ENCODE measurements around the gene TMEM11. TPM values are rescaled to one million over a fixed set of nuclear protein-coding genes. Genes with fewer than 3 reads are reported as not detected.

TMEM11 gene
- total and polyA plus RNA-seq, 2 donors from 2014 or later, result 17.4 to 34.2 TPM

GRCh38 chr17:21177854-21178600 lies 35.9 kb downstream of the TMEM11 start:
- H3K4me1 ChIP-seq (ENCODE audit: control insufficient read depth in 2 of 3, insufficient read depth in 2 of 3, low read depth in 1 of 3, low read length in 3 of 3), result no peaks in the 10 kb centered on the region
- H3K4me3 ChIP-seq (ENCODE audit: low read length in 3 of 3), result no peak overlapping the region
- no peak overlapping the region for H3K27ac ChIP-seq (ENCODE audit: low read depth in 2 of 2, low read length in 2 of 2)
- no peaks in the 10 kb centered on the region for H3K36me3 ChIP-seq (ENCODE audit: control insufficient read depth in 2 of 3, insufficient read depth in 3 of 3, low read length in 3 of 3)
- no peaks in the 10 kb centered on the region for H3K27me3 ChIP-seq (ENCODE audit: control insufficient read depth, insufficient read depth, low read length)
- no peak overlapping the region for H3K9ac ChIP-seq (ENCODE audit: low read length in 3 of 3)
- H3K9me3 ChIP-seq (ENCODE audit: control insufficient read depth in 2 of 3, insufficient read depth in 1 of 3, low read length in 3 of 3), result no peaks in the 10 kb centered on the region
- TF ChIP-seq CTCF (IDR thresholded peaks at IDR 0.05; ENCODE audit: borderline replicate concordance, extremely low read depth, insufficient read depth), result no peak
- FAIRE-seq (no peak), DNase-seq (no peak)
- intact Hi-C loops (cut with DNase I), result no loop called here

GRCh38 chr17:21177401-21177800 lies 36.6 kb downstream of the TMEM11 start:
- H3K27ac ChIP-seq (ENCODE audit: low read depth in 2 of 2, low read length in 2 of 2), result no peak overlapping the region
- H3K36me3 ChIP-seq (ENCODE audit: control insufficient read depth in 2 of 3, insufficient read depth in 3 of 3, low read length in 3 of 3), result no peaks in the 10 kb centered on the region
- no peaks in the 10 kb centered on the region for H3K4me1 ChIP-seq (ENCODE audit: control insufficient read depth in 2 of 3, insufficient read depth in 2 of 3, low read depth in 1 of 3, low read length in 3 of 3)
- no peaks in the 10 kb centered on the region for H3K27me3 ChIP-seq (ENCODE audit: control insufficient read depth, insufficient read depth, low read length)
- no peak overlapping the region for H3K4me3 ChIP-seq (ENCODE audit: low read length in 3 of 3)
- no peaks in the 10 kb centered on the region for H3K9me3 ChIP-seq (ENCODE audit: control insufficient read depth in 2 of 3, insufficient read depth in 1 of 3, low read length in 3 of 3)
- intact Hi-C loops (cut with DNase I), result no loop called here
- FAIRE-seq (no peak), DNase-seq (no peak)
- no peak overlapping the region for H3K9ac ChIP-seq (ENCODE audit: low read length in 3 of 3)
- TF ChIP-seq CTCF (IDR thresholded peaks at IDR 0.05; ENCODE audit: borderline replicate concordance, extremely low read depth, insufficient read depth), result no peak

- Histone ChIP-seq H3K4me1 (ENCODE audit: control insufficient read depth in 2 of 3, insufficient read depth in 2 of 3, low read depth in 1 of 3, low read length in 3 of 3) (no peaks in the 10 kb centered on the region), H3K9me3 (ENCODE audit: control insufficient read depth in 2 of 3, insufficient read depth in 1 of 3, low read length in 3 of 3) (no peaks in the 10 kb centered on the region), H3K36me3 (ENCODE audit: control insufficient read depth in 2 of 3, insufficient read depth in 3 of 3, low read length in 3 of 3) (no peaks in the 10 kb centered on the region), H3K9ac (ENCODE audit: low read length in 3 of 3) (no peak overlapping the region), H3K4me3 (ENCODE audit: low read length in 3 of 3) (no peak overlapping the region), H3K27ac (ENCODE audit: low read depth in 2 of 2, low read length in 2 of 2) (no peak overlapping the region), H3K27me3 (ENCODE audit: control insufficient read depth, insufficient read depth, low read length) (no peaks in the 10 kb centered on the region)
- no peak for FAIRE-seq
- TF ChIP-seq CTCF (IDR thresholded peaks at IDR 0.05; ENCODE audit: borderline replicate concordance, extremely low read depth, insufficient read depth), result no peak
- intact Hi-C loops (cut with DNase I), result no loop called here
- no peak for DNase-seq
These were observed 37.1 kb downstream of the TMEM11 start for GRCh38 chr17:21176773-21177395.
